ENCODE results near the gene LRMDA. TPM values are rescaled to one million over a fixed set of nuclear protein-coding genes. Genes with fewer than 3 reads are reported as not detected.

Gene LRMDA
- total and polyA plus RNA-seq, 2 of the 13 experiments (the other 11 are each of a cell fraction or from before 2014, with no cell fraction given): 13.4 to 22.0 TPM

- TF ChIP-seq ZNF576 (CRISPR knock-in tag; IDR thresholded peaks at IDR 0.05): no peak
Measured at GRCh38 chr10:76286536-76286935, 855.1 kb downstream of the LRMDA start (continued).

- FAIRE-seq (no peak), ATAC-seq (no peak), DNase-seq (ENCODE audit: low spot score) (no peak)
- Histone ChIP-seq H2AFZ (ENCODE audit: low read length) (no peak overlapping the region), H3K27ac (ENCODE audit: extremely low read length, insufficient read depth, low read length) (no peak overlapping the region), H3K27me3 (ENCODE audit: control insufficient read depth in 1 of 2, insufficient read depth in 2 of 2, low read length in 2 of 2) (no peaks in the 10 kb centered on the region), H3K4me1 (ENCODE audit: insufficient read depth, low read length) (no peaks in the 10 kb centered on the region), H3K9ac (ENCODE audit: insufficient read depth, low read depth, low read length) (no peak overlapping the region), H3K4me3 (replicated peaks in 1 of 3; ENCODE audit: insufficient read depth in 1 of 3, low read depth in 2 of 3, low read length in 3 of 3) (no peak overlapping the region), H3K4me2 (ENCODE audit: low read depth, low read length) (no peak overlapping the region), H3K79me2 (ENCODE audit: insufficient read depth, low read length) (no peaks in the 10 kb centered on the region), H4K20me1 (ENCODE audit: insufficient read depth, low read length) (no peaks in the 10 kb centered on the region), H3K36me3 (replicated peaks in 1 of 2; ENCODE audit: control insufficient read depth in 1 of 2, insufficient read depth in 2 of 2, low read length in 2 of 2) (no peaks in the 10 kb centered on the region), H3K9me3 (ENCODE audit: low read length) (no peaks in the 10 kb centered on the region)
- intact Hi-C loops (cut with micrococcal nuclease; ENCODE audit: unreplicated experiment): no loop called here
- POLR2A ChIA-PET: no interaction called here
- CTCF ChIA-PET (ENCODE audit: low intra/inter-chr PET ratio, low total read pairs): no interaction called here
- no TSS peak for BruUV-seq (replicated peaks)
- WGBS (ENCODE audit: low lambda C conversion rate): 75% methylated on average over 3 of the region's 3 CpGs
- in situ Hi-C loops (cut with HindIII; ENCODE audit: extremely low pct_ligation_motif_present, low pct_unique_long_range_greater_than_20kb): no loop called here
- TF ChIP-seq ATF2 (CRISPR knock-in tag; IDR thresholded peaks at IDR 0.05) (no peak), ZBTB44 (CRISPR knock-in tag; IDR thresholded peaks at IDR 0.05) (no peak), ZMYM2 (CRISPR knock-in tag; IDR thresholded peaks at IDR 0.05) (no peak), ZNF780A (CRISPR knock-in tag; IDR thresholded peaks at IDR 0.05) (no peak), ZFP1 (CRISPR knock-in tag; IDR thresholded peaks at IDR 0.05) (no peak), ZNF597 (CRISPR knock-in tag; IDR thresholded peaks at IDR 0.05) (no peak), KDM5B (CRISPR knock-in tag; IDR thresholded peaks at IDR 0.05; ENCODE audit: borderline replicate concordance) (no peak), ZNF20 (CRISPR knock-in tag; IDR thresholded peaks at IDR 0.05) (no peak), ZNF605 (CRISPR knock-in tag; IDR thresholded peaks at IDR 0.05) (no peak)
Measured at GRCh38 chr10:76287856-76288255, 856.4 kb downstream of the LRMDA start.

All from HepG2 (cell line).